Upper lobe of right lung (tissue), 1 donor: ENCODE measurements around the gene MAP7D2. TPM values are rescaled to one million over a fixed set of nuclear protein-coding genes. Genes with fewer than 3 reads are reported as not detected.

ENCODE experiments used
- ATAC-seq: fragments of 200-7000 bp; cut with Tn5 transposase; one replicate; pipeline ENCODE4 v1.9.1; 2020; ENCODE audit warnings: mild to moderate bottlenecking, moderate library complexity
- DNase-seq: peaks from one replicate; pipeline ENCODE4 v3.0.0-alpha.2; 2020
- H3K27ac ChIP-seq: fragments of 200-600 bp; one replicate; pipeline ENCODE4 v1.8.0; 2022
- H3K27me3 ChIP-seq: fragments of 200-600 bp; one replicate; pipeline ENCODE4 v1.8.0; 2022; ENCODE audit warnings: mild to moderate bottlenecking
- H3K36me3 ChIP-seq: fragments of 200-600 bp; one replicate; pipeline ENCODE4 v1.8.0; 2022
- H3K4me1 ChIP-seq: fragments of 200-600 bp; one replicate; pipeline ENCODE4 v1.8.0; 2022
- H3K4me3 ChIP-seq: fragments of 200-600 bp; one replicate; pipeline ENCODE4 v1.8.0; 2022; ENCODE audit warnings: mild to moderate bottlenecking
- H3K9me3 ChIP-seq: fragments of 200-600 bp; one replicate; pipeline ENCODE4 v1.8.0; 2022
- intact Hi-C: fragments of 100-400 bp; cut with DNase I; formaldehyde crosslinking; loops from one replicate; pipeline ENCODE4 v1.11.0; 2022
- microRNA-seq: library from miRNA; unstranded; fragments of <30 nt; microRNA quantifications from one replicate; pipeline ENCODE4 v1.2.0, GENCODE V29; 2020; ENCODE audit warnings: borderline microRNAs expressed
- total RNA-seq: library from RNA; stranded (reverse); fragmentation: NEBNext Ultra II Directional; extraction: Animal tissue kit (Norgen Biotek cat#: 25700); gene quantifications from one replicate; pipeline ENCODE4 v1.2.1, GENCODE V29; 2021
- TF ChIP-seq, protein P1 (sequence below): fragments of 200-600 bp; IDR thresholded peaks from one replicate; pipeline ENCODE4 v1.8.0; 2022; ENCODE audit warnings: antibody characterized with exemption
- donor health status: DM: no; HTN: yes; CAD: no; lungs with severe emphysema.

The MAP7D2 gene
- total RNA-seq, 1 donor from 2014 or later = 0.26 TPM

DNA sequence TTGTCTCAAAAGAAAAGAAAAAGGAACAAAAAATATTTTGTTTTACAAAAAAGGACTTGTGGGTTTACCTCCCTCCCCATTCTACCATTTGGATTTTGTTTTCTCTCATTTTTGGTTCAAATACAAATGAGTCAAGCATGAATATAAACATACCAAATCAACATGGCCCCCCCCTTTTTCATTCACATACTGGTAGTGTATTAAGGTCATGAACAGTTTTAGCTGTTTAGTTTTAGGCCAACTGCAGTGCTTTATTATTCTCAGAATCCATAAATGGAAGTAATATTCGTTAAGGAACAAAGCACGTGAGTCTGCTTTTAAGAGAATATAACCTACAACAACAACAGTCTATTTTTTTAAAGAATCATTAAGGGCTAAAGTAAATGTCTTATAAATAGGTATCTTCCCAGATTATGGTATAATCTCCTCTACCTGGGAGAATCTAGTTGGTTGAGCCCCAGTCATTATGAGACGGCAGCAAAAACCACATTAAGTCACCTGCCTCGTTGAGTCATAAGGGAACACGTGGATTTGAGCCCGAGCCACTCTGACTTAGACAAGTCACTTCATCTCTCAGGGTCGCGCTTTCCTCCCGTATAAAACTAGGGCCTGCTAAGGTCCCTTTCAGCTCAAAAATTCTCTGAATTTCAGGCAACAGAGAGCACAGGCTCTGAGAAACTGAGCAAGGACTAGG is 152.5 kb downstream of the MAP7D2 start:
- H3K27me3 ChIP-seq = no peaks in the 10 kb centered on the region
- H3K36me3 ChIP-seq = peaks cover 9% of the 10 kb centered on the region
- no peak for ATAC-seq
- TF ChIP-seq, protein P1, sequence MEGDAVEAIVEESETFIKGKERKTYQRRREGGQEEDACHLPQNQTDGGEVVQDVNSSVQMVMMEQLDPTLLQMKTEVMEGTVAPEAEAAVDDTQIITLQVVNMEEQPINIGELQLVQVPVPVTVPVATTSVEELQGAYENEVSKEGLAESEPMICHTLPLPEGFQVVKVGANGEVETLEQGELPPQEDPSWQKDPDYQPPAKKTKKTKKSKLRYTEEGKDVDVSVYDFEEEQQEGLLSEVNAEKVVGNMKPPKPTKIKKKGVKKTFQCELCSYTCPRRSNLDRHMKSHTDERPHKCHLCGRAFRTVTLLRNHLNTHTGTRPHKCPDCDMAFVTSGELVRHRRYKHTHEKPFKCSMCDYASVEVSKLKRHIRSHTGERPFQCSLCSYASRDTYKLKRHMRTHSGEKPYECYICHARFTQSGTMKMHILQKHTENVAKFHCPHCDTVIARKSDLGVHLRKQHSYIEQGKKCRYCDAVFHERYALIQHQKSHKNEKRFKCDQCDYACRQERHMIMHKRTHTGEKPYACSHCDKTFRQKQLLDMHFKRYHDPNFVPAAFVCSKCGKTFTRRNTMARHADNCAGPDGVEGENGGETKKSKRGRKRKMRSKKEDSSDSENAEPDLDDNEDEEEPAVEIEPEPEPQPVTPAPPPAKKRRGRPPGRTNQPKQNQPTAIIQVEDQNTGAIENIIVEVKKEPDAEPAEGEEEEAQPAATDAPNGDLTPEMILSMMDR = no peak
- DNase-seq = no peak
- intact Hi-C loops = no loop called here
- H3K4me3 ChIP-seq = no peak overlapping the region
- H3K9me3 ChIP-seq = no peaks in the 10 kb centered on the region
- H3K27ac ChIP-seq = no peak overlapping the region
- H3K4me1 ChIP-seq = no peaks in the 10 kb centered on the region

DNA sequence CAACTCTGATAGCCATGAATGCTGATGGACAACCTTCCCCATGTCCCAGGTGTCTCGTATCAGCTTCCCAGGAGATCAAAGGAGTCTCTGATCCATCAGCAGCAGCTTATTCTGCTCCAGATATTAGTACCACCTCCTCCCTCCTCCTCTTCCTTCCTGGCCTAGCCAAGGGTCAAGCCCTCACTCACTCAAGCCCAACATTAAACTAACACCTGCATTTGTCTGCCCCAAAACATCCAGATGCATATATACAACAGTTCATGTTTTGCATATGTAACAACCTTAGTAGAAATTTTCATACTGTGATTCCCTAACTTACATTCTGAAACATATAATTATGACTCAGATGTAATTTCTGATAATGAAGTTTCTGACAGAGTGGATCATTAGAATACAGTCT is 155.8 kb downstream of the MAP7D2 start:
- DNase-seq (no peak), ATAC-seq (no peak)
- Histone ChIP-seq H3K4me3 (no peak overlapping the region), H3K9me3 (no peaks in the 10 kb centered on the region), H3K27me3 (no peaks in the 10 kb centered on the region), H3K36me3 (peaks cover 9% of the 10 kb centered on the region), H3K4me1 (no peaks in the 10 kb centered on the region), H3K27ac (no peak overlapping the region)
- TF ChIP-seq, protein P1 = no peak
- intact Hi-C loops = no loop called here

DNA sequence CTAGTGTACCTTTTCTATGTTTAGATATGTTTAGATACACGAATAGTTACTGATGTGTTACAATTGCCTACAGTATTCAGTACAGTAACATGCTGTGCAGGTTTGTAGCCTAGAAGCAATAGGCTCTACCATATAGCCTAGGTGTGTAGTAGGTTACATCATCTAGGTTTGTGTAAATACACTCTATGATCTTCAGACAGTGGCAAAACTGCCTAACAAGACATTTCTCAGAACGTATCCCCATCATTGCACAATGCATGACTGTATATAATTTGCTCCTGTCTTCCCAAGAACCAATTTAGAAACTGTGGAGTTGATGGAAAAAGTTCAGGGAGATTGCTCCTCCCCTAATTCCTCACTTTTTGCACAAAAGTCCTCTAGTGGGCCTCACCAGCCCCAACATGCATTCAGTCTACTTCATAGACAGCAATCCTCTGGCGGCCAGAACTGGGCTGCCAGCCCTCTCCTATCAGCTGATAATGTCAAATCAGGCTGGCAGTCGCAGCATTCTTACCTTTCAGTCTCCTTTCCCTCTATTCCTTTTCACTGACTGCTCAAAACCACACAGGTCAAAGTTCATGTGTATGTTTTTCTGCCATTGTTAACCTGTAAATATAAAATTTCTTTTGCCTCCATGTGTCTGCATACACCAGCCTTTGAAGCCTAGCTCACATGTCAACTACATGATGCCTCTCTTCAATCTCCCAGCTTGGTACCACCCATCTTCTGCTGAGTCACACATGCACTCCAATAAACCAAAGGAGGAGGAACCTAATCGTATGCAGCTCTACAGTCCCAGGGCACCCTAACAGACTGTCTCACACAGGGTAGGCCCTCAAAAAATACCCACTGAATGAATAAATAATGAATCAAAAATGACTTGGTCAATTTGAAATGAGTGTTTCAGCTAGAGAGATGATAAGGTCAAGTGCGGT is 157.9 kb downstream of the MAP7D2 start:
- TF ChIP-seq, protein P1 = no peak
- H3K9me3 ChIP-seq = no peaks in the 10 kb centered on the region
- no peak overlapping the region for H3K27ac ChIP-seq
- DNase-seq = no peak
- no peak for ATAC-seq
- no peaks in the 10 kb centered on the region for H3K4me1 ChIP-seq
- intact Hi-C loops = no loop called here
- H3K36me3 ChIP-seq = no peaks in the 10 kb centered on the region
- H3K4me3 ChIP-seq = no peak overlapping the region
- H3K27me3 ChIP-seq = no peaks in the 10 kb centered on the region

DNA sequence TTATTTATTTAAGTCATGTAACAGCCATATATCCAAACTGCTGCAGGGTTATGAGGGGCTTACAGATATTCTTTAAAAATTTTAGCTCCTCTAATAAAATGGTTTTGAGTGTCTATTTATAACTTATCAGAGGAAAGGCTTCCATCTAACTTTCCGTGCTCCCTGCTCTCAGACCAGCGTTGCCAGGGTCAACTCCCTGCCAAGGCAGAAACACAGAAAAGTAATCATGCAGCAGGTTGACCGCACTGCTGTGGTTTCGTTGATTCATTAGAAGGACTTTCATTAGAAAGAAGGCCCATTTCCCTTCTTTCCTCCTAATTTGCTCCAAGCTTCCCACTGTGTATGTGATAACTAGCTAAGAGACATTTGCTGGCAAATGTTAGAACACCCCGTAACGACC is 159.8 kb downstream of the MAP7D2 start:
- H3K9me3 ChIP-seq = no peaks in the 10 kb centered on the region
- no peak for ATAC-seq
- intact Hi-C loops = no loop called here

More for the DNA sequence above, 159.8 kb downstream of the MAP7D2 start:
- Histone ChIP-seq H3K4me1 (no peaks in the 10 kb centered on the region), H3K27me3 (no peaks in the 10 kb centered on the region), H3K27ac (no peak overlapping the region), H3K4me3 (no peak overlapping the region), H3K36me3 (no peaks in the 10 kb centered on the region)
- TF ChIP-seq, protein P1 = no peak
- DNase-seq = no peak

Small RNA genes lying within 50 kb of the gene (microRNA-seq; reads per million reads assigned to microRNA genes)
- 21.6 reads per million, percentile 45 among the genes with 10 or more reads in this experiment for gene MIR23C

Other genes starting within 250 kb of the MAP7D2 start
- gene SH3KBP1, start 229.3 kb downstream of the MAP7D2 start, total RNA-seq = 61.3 TPM
- 15.4 TPM for gene BCLAF3, start 125.8 kb downstream of the MAP7D2 start, total RNA-seq
- 59.4 TPM for gene EIF1AX, start 24.9 kb upstream of the MAP7D2 start, total RNA-seq
- 70.5 TPM for gene RPS6KA3, start 150.0 kb upstream of the MAP7D2 start, total RNA-seq